Measurements from ENCODE around the gene TMED8. TPM values are rescaled to one million over a fixed set of nuclear protein-coding genes. Genes with fewer than 3 reads are reported as not detected.
A peak's percentile ranks its signal among the peaks of the same experiment; 100 is the strongest.

TMED8 gene, protein sequence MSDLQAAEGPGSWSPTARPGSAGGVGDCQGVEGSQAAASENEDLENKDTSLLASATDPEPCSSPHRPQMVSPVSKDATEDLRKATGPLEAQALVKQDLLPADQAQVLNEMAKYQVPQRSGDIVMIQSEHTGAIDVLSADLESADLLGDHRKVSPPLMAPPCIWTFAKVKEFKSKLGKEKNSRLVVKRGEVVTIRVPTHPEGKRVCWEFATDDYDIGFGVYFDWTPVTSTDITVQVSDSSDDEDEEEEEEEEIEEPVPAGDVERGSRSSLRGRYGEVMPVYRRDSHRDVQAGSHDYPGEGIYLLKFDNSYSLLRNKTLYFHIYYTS
- total RNA-seq (10 to 100 TPM; 12.7 to 15.9 TPM), polyA plus RNA-seq (ENCODE audit: insufficient read length in 6 of 6) (10 to 100 TPM; 15.1 to 19.8 (median 17.3) TPM)
- long read RNA-seq, donor 1, full-length matches to known transcripts: 5 of 31 reads
- long read RNA-seq, donor 1, partial matches to known transcripts: 6 of 31 reads
- long read RNA-seq, donor 1, other reads (novel, unspliced or antisense): 20 of 31 reads
- long read RNA-seq, donor 2, full-length matches to known transcripts: 3 of 8 reads
- long read RNA-seq, donor 2, partial matches to known transcripts: 5 of 8 reads
- long read RNA-seq, donor 2, other reads (novel, unspliced or antisense): 0 of 8 reads
- long read RNA-seq, donor 3, full-length matches to known transcripts: 2 of 2 reads
- long read RNA-seq, donor 3, partial matches to known transcripts: 0 of 2 reads
- long read RNA-seq, donor 3, other reads (novel, unspliced or antisense): 0 of 2 reads
- long read RNA-seq, donor 4, full-length matches to known transcripts: 1 of 1 reads
- long read RNA-seq, donor 4, partial matches to known transcripts: 0 of 1 reads
- long read RNA-seq, donor 4, other reads (novel, unspliced or antisense): 0 of 1 reads
- long read RNA-seq, donor 5, full-length matches to known transcripts: 1 of 15 reads
- long read RNA-seq, donor 5, partial matches to known transcripts: 0 of 15 reads
- long read RNA-seq, donor 5, other reads (novel, unspliced or antisense): 14 of 15 reads
- long read RNA-seq, donor 6, full-length matches to known transcripts: 1 of 1 reads
- long read RNA-seq, donor 6, partial matches to known transcripts: 0 of 1 reads
- long read RNA-seq, donor 6, other reads (novel, unspliced or antisense): 0 of 1 reads
- long read RNA-seq, donor 7: 0 reads
- long read RNA-seq, donor 8, full-length matches to known transcripts: 3 of 3 reads
- long read RNA-seq, donor 8, partial matches to known transcripts: 0 of 3 reads
- long read RNA-seq, donor 8, other reads (novel, unspliced or antisense): 0 of 3 reads
- long read RNA-seq, donor 9: 0 reads
- long read RNA-seq, donor 10: 0 reads
- long read RNA-seq, donor 11: 0 reads
- long read RNA-seq, donor 12, full-length matches to known transcripts: 2 of 2 reads
- long read RNA-seq, donor 12, partial matches to known transcripts: 0 of 2 reads
- long read RNA-seq, donor 12, other reads (novel, unspliced or antisense): 0 of 2 reads

DNA sequence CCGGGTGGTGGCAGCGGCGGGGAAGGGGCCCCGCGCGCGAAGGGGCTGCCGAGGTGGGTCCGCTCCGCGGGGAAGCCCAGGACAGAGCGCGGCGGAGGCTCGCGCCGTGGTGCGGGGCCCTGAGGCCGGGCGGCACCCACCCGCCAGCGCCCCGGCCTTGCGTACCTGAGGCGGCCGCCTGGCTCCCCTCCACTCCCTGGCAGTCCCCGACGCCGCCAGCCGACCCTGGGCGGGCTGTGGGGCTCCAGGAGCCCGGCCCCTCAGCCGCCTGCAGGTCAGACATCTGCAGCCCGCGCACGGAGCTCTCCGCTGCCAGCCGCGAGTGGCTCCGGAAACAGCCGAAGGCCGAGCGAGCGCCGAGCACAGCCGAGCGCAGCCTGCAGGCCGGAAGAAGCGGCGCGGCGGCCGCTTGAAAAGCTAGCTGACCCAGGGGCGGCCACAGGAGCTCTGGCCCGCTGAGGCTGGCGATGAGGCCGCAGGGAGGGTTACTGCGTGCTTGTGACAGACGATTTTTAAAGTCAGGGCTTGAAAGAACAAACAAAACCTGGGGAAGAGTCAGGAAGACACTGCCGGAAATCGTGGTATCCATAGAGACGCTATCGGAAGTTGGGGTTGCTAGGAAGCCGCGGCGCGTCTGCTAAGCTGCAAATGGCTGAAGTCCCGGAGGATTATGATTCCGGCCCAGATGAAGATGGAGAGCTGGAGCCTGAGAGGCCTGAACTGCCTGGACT, at the start of gene TMED8, which contains the start of gene SAMD15:
TMED8 (minus strand) TSS at position 324 of the 731 bp plus-strand sequence; CDS start at position 283, 41 bp downstream.
SAMD15 (plus strand) TSS at position 609 of the 731 bp plus-strand sequence; CDS start at position 649, 40 bp downstream.
- Histone ChIP-seq H3K4me3 (peak within 1 kb of the TSS; percentile 75 to 95), H3K4me1 (peaks cover 5 to 40% of the 10 kb centered on the region in 2 donors), H3K9me3 (no peaks in the 10 kb centered on the region), H3K27ac (peak within 1 kb of the TSS; percentile 85 to 90), H3K27me3 (no peaks in the 10 kb centered on the region), H3K36me3 (no peaks in the 10 kb centered on the region)
- TF ChIP-seq, protein P1, sequence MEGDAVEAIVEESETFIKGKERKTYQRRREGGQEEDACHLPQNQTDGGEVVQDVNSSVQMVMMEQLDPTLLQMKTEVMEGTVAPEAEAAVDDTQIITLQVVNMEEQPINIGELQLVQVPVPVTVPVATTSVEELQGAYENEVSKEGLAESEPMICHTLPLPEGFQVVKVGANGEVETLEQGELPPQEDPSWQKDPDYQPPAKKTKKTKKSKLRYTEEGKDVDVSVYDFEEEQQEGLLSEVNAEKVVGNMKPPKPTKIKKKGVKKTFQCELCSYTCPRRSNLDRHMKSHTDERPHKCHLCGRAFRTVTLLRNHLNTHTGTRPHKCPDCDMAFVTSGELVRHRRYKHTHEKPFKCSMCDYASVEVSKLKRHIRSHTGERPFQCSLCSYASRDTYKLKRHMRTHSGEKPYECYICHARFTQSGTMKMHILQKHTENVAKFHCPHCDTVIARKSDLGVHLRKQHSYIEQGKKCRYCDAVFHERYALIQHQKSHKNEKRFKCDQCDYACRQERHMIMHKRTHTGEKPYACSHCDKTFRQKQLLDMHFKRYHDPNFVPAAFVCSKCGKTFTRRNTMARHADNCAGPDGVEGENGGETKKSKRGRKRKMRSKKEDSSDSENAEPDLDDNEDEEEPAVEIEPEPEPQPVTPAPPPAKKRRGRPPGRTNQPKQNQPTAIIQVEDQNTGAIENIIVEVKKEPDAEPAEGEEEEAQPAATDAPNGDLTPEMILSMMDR (IDR thresholded peaks at IDR 0.05): peak; percentile 26 to 33
- DNase-seq: peak; percentile 86 to 98 (median 89)
- peak; percentile 99 for ATAC-seq
- intact Hi-C loops (cut with DNase I): no loop called here

DNA sequence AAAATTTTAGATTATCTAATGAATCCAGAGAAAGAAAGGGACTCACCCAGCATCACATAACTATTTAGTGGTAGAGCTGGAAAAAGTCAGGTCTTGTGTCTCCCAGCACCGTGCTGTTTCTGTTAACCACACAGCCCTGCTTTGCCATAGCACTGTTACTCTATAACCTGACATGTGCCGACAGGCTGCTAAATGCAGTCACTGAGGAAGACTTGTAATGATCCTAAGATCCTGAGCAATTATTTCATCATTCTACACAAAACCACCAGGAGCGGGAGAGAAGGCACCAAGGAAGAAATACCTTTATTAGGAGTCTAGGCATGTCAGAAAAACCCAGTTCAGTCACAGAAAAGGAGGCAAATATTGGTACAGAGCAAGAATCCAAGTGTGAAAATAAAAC, 49.5 kb upstream of the TMED8 start:
- TF ChIP-seq, protein P1 (IDR thresholded peaks at IDR 0.05): no peak
- Histone ChIP-seq H3K9me3 (no peaks in the 10 kb centered on the region), H3K27me3 (no peaks in the 10 kb centered on the region), H3K4me3 (no peak overlapping the region), H3K4me1 (no peaks in the 10 kb centered on the region), H3K27ac (no peak overlapping the region), H3K36me3 (peaks cover 6 to 100% of the 10 kb centered on the region in 2 donors)
- intact Hi-C loops (cut with DNase I): no loop called here
- DNase-seq: no peak
- ATAC-seq: no peak

DNA sequence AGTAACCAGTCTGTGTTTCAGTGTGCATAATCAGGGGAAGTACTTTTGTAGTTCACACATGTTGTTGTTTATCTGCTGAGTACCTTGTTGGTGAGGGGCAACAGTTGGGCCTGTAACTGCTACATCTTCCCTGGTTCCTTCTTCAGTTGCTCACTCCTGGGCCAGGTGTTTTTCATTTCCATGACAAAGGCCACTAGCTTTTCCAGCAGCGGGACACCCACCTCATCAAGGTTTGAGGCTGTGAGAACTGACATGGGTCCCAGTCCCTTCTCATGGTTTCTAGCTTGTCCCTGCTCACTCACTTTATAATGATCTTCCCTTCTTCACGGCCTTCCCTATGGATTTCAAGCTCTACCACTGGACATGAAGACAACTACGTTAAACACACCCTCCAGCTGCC, 48.0 kb upstream of the TMED8 start:
- no peak overlapping the region for H3K27ac ChIP-seq
- H3K4me3 ChIP-seq: no peak overlapping the region
- intact Hi-C loops (cut with DNase I): no loop called here
- peaks cover 6 to 92% of the 10 kb centered on the region in 2 donors for H3K36me3 ChIP-seq
- TF ChIP-seq, protein P1 (IDR thresholded peaks at IDR 0.05): no peak
- H3K9me3 ChIP-seq: peaks cover 0 to 9% of the 10 kb centered on the region in 2 donors
- H3K27me3 ChIP-seq: no peaks in the 10 kb centered on the region
- ATAC-seq: no peak
- no peaks in the 10 kb centered on the region for H3K4me1 ChIP-seq
- DNase-seq: no peak

DNA sequence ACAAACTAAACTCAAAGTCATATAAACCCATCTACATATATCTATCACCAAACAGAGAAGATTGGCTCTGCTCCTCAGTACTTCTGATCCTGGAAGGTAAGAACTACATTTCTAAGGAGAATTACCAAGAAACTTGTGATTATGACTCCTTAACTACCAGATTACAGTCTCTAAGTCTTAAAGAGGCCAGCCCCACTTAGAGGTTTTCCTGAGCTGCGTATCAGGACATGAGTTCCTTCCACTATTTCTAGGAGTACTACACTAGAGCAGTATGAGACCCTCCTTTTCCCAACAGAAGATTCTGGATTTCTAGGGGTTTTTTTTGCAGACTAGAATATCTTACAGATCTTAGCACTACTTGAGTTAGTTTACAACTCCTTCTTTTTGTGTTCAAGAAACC, 46.5 kb upstream of the TMED8 start, which contains the start of gene NOXRED1:
NOXRED1 (minus strand) TSS at position 101 of the 400 bp plus-strand sequence. CDS start 634 bp downstream, outside the sequence.
- Histone ChIP-seq H3K4me3 (no peak within 1 kb of the TSS), H3K27ac (no peak within 1 kb of the TSS), H3K9me3 (peaks cover 0 to 21% of the 10 kb centered on the region in 2 donors), H3K4me1 (no peaks in the 10 kb centered on the region), H3K27me3 (no peaks in the 10 kb centered on the region), H3K36me3 (peaks cover 6 to 77% of the 10 kb centered on the region in 2 donors)
- TF ChIP-seq, protein P1 (IDR thresholded peaks at IDR 0.05): no peak
- no peak for DNase-seq
- no peak for ATAC-seq
- intact Hi-C loops (cut with DNase I): no loop called here

Measured in left lung (tissue), 14 donors.